ENCODE data around the gene LDLRAD3.

LDLRAD3 gene

GRCh38 chr11:36240173-36240572, 296.3 kb downstream of the LDLRAD3 start:
- DNase-seq (ENCODE audit: low read depth): no peak

GRCh38 chr11:36240801-36241200, 296.9 kb downstream of the LDLRAD3 start:
- no peak for DNase-seq (ENCODE audit: low read depth)

GRCh38 chr11:36241497-36241896, 297.6 kb downstream of the LDLRAD3 start:
- no peak for DNase-seq (ENCODE audit: low read depth)

DNA sequence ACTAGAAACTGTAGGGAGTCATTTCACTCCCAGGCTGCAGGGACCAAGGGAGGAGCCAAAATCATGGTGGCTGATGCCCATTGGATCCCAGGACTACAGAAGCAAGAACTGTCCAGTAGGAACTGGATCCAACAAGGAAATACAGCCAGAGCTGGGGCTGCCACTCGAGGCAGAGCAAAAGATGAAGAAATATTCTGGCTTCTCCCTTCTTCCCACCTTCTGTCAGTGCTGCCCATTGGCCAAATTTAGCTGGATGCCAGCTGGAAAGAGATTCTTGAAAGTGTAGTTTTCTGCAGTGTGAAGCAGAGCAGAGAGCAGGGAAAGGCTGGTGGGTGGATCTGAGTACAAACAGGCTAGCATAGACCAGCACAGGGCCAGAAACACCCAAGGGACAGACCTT, 299.8 kb downstream of the LDLRAD3 start:
- DNase-seq (ENCODE audit: low read depth): no peak

DNA sequence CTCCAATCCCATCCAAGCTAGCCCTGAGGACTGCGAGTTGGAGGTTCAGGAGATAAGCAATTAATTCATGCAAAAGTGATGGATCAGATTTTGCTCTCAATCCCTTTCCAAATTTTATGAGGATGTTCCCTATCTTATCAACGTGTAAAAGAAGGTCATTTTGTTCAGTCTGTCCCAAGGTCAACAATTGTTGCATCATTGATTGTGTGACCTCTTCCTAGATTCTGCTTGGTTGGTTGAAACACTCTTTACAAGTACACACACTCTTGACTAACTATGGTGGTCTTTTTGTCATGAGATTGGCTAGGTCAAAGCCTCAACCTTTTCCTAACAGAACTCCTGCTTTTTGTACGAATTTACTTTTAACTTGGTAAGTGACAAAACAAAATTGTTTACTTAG, 303.6 kb downstream of the LDLRAD3 start:
- no peak for DNase-seq (ENCODE audit: low read depth)

- no peak for DNase-seq (ENCODE audit: low read depth)
Measured at GRCh38 chr11:36248436-36248835, 304.6 kb downstream of the LDLRAD3 start.

- DNase-seq (ENCODE audit: low read depth): no peak
Measured at GRCh38 chr11:36249246-36249645, 305.4 kb downstream of the LDLRAD3 start.

DNA sequence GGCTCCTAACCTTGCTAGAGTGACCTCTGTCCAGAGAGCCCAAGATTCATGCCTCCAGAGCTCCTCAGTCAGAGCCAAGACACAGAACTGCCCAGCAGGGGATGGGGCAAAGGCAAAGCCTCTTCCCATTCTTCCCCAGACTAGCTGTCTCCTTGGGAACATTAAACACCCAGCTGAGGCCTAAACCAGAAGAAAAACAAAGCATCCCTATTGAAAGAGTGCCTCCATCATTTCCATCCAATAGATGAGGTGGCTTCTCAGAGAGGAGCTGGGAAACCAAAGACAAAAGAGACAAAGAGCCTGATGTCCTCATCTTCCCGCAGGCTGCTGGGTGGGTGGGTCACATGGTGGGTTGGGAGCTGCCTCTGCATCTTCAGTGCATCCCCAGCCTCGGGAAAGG, 308.0 kb downstream of the LDLRAD3 start:
- DNase-seq (ENCODE audit: low read depth): no peak

GRCh38 chr11:36253238-36253637, 309.4 kb downstream of the LDLRAD3 start:
- DNase-seq (ENCODE audit: low read depth): no peak

DNA sequence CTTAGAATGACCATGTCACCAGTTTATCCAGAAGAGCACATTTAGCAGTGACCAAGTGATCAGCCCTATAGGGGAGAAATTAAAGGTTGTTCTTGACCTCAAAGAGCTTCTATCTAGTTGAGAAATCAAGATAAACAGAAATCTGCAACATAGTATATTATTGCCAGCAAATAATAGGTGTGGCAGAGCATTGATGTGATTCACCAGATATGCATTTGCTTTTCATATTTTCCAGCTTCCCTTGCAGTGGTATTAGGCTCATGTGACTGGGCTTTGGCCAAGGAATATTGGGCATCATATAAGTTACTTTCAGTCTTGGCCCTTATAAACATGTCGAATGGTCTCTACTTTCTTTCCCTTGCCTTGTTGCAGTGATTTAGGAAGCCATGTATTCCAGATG, 310.9 kb downstream of the LDLRAD3 start:
- DNase-seq (ENCODE audit: low read depth): no peak

GRCh38 chr11:36257351-36257750, 313.5 kb downstream of the LDLRAD3 start:
- DNase-seq (ENCODE audit: low read depth): no peak

DNA sequence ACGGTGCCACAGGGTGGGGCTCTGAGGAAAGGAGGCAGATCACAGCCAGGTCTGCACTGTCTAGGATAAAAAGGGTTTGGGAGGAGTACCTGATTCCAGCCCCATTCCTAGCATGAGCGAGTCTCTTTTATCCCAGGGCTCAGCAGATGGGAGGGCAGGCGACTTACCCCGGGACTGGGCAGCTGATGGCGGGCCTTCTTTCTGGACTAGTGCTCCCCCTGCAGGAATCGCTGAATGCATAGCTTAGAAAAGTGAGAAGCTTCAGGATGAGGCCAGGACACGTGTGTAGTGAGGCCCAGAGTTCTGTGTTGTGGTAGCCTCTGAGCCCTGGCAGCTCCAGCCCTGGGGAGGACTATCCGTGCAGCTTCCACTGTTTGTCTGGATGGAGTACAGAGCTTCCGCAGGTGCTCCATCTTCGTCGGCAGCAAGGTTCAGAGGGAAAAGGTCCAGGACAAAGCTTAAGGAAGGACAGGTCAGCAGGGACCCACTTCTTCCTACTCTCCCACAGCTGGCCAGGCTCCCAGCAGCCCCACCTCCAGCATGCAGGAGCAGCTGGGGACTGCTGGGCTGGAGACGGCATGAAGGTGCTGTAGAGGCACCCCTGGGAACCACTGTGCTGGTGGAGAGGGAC, 315.0 kb downstream of the LDLRAD3 start:
- peak; percentile 14 for DNase-seq (ENCODE audit: low read depth)

DNA sequence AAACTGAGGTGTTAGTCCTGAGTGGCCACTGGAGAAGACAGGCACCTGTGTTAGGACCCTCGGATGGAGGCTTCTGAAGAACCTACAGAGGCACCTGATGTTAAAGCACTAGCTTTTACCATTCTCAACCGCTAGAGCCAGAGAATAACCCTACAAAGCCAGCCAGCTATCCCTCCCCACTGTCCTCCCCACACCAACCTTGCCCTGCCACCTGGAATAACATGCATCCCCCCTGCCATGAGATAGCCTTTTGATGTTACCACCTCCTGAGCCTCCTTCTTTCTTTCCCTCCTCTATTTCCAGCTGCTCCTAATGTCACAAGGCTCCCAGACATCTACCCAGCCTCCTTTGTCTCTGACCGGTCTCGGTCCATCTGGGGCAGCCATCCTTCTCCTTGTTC, 317.2 kb downstream of the LDLRAD3 start:
- DNase-seq (ENCODE audit: low read depth): no peak

DNA sequence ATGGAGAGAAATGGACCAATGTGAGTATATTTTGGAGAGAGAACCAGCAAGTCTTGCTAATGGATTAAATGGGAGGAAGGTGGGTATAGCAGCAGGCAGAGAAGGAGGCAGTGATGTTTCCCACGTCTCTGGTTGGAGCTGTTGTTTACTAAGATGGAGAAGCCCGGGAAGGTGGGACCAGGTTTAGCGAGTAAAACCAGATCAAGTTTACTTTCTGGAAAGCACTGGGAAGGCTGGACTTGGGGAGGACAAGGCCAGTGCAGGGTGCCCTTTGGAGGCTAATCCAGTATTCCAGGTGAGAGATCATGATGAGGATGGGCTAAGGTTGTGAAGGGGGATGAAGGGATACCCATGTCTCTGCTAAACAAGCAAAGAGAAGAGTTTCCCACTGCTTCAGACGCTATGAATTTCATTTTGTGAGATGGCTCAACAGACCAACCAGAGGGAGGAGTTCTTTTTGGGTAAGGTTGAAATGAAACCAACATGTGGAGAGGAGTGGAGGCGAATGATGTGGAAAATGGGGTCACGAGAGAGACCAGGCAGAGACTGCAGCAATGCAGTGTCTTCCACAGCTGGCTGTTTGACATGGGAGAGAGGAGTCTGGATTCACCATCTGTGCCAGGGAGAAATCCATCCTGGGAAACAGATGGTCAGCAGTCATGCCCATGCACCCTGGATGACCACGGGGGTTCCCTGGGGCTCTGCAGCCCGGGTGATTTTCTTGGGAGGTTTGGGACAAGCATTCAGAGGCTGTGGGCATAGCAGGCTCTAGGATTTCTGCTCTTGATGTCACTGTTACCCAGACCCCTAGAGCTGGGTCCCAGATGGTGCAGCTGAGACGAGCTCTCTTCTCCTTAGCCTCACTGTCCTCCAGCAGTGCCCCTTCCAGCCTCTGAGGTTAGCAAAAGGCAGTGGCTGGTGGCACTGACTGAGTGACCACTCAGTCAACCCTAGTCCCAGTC, 320.4 kb downstream of the LDLRAD3 start:
- DNase-seq (ENCODE audit: low read depth): no peak

- no peak for DNase-seq (ENCODE audit: low read depth)
Measured at GRCh38 chr11:36264973-36265344, 321.1 kb downstream of the LDLRAD3 start.

DNA sequence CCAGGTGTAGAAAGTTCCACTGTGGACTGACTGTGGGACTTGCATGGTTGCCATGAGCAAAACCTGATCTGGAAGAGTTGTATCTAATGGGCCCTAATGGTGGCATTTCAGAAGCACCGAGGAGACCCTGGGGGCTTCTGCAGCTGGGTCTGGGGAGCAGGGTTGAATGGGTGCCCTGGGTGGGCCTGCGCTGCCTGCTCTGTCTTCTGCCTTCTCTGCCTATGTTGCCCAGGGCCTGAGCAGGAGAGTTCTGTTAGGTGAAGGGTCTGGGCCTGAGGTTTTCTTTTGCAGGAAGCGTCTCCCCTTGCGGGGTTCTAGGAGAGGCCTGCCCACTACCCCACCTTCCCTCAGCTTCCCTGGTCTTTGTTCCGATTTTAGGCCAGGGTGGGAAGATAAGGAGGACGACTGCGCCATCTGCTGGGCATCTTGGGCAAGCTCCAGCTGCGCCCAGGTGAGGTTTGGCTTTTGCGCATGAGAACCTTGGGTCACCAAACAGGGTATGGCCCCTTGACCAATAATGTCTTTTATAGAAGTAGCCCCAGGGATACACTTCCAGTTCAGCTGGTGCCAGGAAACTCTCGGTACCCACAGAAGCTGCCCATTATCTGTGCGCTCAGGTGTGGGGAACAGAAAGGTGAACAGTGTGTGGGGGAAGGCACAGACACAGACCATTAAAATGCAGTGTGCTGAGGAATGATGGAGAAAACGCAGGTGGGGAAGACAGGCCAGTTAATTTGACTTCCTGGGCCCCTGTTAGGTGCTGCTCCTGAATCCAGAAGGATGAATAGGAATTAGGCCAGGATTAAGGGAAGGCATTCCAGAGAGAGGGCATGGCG, 322.1 kb downstream of the LDLRAD3 start:
- DNase-seq (ENCODE audit: low read depth): peak; percentile 48

GRCh38 chr11:36266767-36267166, 322.9 kb downstream of the LDLRAD3 start:
- DNase-seq (ENCODE audit: low read depth): no peak

DNA sequence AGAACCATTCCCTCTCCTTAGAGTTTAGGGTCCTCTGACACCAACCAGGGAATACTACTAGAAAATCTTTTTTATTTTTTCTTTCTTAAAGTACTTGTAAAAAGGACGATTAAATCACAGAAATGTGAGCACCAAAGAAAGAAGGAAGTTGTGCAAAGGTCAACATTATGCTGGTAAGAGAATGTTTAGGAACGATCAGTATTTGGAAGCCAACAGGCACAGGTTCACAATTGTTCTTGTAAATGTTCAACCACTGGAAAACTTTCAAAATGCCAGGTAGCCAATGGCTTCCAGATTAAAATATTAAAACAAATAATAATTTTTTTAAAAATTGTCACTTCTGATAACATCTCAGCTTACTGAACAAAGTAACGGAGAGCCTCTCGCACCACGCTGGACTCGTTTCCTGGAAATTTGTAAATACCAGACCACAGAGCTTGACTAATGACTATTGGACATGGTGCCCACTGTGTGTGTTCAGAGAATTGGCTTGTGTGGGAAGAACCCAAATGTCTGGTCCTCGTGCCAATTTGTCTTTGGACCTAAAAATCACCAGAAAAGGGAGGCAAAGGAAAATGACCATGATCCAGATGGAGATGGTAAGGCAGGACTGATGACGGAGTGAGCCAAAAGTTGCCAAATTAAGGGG, 324.6 kb downstream of the LDLRAD3 start:
- no peak for DNase-seq (ENCODE audit: low read depth)

DNA sequence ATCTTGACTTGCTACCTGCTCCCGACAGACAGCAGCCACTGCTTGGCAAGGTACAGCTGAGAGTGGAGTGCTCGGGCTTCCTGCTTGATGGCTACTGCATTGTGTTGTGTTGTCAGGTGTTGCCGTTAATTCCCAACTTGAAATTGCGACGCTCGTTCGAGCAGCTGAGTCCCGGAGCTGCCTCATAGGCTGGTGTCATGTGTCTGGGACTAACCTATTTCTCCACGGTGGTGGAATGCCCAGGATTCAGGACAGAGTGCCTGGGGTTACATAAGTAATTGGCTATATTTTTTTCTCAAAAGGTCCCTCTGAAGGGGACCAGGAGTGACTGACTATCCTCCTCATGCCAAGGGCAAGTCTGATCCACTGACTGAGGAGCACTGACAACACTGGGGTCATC, 326.8 kb downstream of the LDLRAD3 start:
- no peak for DNase-seq (ENCODE audit: low read depth)

DNA sequence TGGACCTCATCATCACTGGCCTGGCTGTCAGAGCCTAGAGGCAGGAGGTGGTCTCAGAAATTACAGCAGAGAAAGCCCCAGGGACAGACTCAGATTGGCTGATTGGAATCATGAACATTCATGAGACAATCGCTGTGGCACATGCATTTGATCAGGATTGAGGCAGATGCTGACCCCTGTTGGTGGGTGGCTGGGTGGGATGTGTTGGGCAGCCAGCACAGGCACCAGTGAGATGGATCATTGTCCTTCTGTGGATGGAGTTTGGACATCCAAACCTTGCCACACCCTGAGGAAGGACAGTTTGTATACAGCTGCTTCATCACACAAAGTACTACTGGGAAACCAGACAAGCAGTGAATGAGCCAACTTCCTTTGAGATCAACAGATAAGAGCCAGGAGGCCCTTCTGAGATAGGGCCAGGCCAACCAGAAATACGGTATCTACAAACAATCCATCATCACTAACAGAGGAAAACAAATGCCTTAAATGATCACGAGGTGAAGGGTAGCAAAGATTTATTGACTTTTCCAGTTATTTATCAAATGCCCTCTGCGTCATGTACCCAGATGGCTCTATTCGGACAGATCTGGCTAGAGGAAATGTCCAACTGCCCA, 328.0 kb downstream of the LDLRAD3 start:
- no peak for DNase-seq (ENCODE audit: low read depth)

GRCh38 chr11:36273110-36273509, 329.2 kb downstream of the LDLRAD3 start:
- DNase-seq (ENCODE audit: low read depth): no peak

- DNase-seq (ENCODE audit: low read depth): no peak
Measured at GRCh38 chr11:36274414-36274813, 330.6 kb downstream of the LDLRAD3 start.

Measured in activated T-cell treated with anti-CD3 and anti-CD28 coated beads for 48 hours (primary cell).